Stimulated activated CD4-positive, alpha-beta T cell treated with anti-CD3 and anti-CD28 coated beads, TNF-alpha, amount 100 ng/mL, for 1 hour (primary cell): ENCODE measurements around the gene SEPTIN12.
A peak's percentile ranks its signal among the peaks of the same experiment; 100 is the strongest.

ENCODE experiments used
- DNase-seq, 3 donors: peaks; one replicate each; pipeline ENCODE4 v3.0.0-alpha.2; 2020; ENCODE audit warnings: low read depth in 3 of 3, low spot score in 1 of 3

The SEPTIN12 gene

DNA sequence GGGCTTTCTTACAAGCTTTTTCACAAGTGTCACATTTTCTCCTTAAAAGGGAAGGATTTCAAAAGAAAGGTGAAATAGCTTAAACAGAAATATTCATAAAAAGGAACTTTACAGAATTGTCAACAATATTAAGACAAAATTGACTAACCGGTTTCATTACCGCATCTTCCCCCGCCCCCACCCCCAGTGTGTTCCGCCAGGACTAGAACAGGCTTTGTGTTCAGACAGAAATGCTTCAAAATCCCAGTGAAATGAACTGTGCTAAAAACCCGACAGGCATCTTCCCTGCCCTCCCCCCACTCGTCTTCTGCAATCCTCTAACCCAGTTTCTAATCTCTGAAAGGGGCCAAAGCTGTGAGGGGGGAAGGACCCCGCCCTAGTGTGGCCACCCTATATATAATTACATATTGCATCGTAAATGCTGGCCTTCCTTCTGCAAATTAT lies 15.3 kb upstream of the SEPTIN12 start:
- no peak for DNase-seq

DNA sequence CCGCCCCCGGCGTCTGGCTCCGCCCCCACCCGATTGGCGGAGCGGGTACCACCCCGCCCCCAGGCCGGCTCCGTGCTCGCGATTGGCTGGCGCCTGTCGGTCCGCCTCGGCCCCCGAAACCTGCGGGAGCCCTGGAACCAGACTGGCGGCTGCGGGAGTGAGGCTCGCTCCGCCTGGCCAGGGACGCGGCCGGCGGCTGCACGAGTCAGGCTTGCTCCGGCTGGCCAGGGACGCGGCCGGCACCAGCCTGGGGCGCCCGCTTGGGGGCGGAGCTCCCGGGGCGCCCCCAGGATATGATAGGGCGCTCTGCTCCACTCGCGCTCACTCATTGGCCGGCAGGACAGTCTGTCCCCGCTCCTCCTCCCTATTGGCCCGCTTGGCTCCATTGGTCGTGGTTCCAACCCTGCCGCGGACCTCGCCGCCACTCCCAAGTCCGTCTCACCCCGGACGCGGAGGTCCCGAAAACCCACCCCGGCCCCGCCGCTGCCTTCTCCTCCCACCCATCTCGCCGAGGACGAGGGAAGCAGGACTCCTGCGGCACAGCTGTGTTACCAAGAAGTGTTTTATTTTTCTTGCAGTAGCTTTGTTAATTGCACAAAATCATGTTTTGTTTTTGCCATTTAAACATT lies 14.6 kb upstream of the SEPTIN12 start:
- DNase-seq: peak; percentile 56 to 84 (median 61)

DNA sequence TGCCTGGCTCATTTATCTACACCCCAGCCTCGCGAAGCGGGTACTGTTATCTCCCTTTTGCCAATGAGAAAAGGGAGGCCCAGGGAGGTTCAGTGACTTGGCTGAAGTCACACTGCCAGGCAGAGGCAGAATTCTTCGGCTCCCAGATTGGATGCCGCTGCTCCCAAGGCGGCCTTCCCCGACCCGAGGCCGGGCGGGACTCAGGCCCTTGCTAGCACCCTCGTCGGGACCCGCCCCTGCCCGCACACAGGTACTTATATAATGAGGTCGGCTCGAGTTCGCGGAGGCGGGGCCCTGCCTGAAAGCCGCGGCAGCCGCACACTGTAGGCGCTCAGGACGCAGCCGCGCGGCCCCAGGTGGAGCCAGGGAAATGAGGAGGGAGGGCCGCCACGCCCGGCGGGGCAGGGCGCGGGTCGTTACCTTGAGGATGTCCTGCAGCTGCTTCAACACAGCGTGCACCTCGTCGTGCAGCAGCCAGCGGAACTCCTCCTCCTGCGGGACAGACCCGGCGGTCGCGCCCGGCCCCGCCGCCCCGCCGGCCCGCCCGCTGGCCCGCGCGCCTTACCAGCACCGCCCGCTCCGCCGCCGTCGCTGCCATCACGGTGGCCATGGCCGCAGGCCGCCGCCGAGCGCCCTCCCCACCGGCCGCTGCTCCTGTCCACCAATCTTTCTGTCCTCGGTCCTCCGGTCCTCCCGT lies 14.0 kb upstream of the SEPTIN12 start, which contains the start of gene ROGDI:
ROGDI (minus strand) TSS at position 672 of the 697 bp plus-strand sequence; CDS start at position 610, 62 bp downstream.
- DNase-seq: peak; percentile 56 to 61 (median 60)

DNA sequence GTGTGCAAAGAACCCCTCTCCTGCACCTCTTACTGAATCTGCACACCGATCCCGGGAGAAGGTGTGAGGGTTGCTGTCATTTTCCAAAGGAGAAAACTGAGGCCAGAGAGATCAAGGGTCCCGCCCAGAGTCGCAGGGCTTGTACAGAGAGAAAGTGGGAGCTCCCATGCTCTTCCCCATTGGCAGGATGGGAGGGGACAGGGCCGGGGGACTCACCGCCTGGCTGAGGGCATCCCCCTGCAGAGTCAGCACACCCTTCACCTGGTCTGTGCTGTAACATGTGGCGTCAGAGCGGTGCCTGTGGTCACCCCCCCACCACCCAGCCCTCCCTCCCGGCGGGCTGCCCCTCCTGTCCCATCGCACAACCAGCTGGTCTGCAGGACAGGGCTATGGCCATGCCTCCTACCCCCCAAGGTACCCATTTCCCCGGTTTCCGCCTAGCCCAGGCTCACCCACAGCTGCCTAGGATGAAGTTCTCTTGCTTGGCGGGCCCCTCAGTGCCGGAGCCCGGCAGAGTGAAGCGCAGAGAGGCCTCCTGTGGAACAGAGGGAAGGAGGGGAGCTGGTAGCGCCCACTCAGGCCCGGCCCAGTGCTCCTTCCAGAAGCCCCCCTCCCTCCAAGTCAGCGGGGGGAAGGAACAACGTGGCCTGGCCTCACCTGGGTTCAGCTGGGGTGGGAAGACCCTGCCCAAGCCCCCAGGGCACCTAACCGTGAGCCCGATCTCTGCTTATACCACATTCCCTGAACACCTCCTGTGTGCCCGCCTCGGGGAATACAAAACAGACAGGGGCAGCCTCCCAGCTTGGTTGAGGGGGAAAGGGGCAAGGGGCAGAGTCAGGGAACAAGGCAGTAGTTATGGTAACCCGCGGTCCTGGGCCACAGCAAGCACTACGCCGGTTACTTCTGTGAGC lies 13.2 kb upstream of the SEPTIN12 start:
- DNase-seq: no peak

DNA sequence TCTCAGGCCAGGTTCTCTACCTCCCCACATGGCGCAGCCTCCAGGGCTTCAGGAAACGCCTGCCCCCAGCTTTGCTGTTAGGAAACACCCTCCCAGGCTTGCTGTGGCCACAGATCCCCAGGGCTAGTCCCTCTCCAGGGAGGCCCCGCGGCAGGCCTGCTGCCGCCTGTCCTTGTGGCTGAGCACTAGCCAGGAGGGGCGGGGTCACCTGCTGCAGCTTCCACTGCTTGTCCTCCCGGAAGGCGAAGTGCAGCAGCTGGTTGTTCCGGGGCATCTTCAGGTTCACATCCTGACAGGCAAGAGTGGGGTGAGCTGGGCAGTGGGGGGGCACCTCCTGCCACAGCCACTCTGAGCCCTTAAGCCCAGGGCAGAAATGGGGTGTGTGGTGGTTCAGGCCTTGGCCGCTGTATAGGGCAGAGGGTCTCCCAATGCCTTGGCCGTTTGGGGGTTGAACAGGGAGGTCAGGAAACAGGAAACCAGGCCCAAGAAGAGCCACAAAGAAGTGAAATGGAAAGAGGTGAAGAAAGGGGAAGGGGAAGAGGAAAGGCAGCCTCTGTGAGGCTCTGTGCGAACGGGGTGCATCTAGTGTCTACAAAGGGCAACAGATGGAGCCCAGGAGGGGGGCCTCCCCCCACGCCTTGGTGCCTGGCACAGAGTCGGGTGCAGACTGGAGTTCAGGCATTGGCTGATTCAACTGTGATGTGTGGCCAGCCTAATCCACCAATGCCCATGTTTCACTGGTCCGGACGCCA lies 12.3 kb upstream of the SEPTIN12 start:
- DNase-seq: no peak

DNA sequence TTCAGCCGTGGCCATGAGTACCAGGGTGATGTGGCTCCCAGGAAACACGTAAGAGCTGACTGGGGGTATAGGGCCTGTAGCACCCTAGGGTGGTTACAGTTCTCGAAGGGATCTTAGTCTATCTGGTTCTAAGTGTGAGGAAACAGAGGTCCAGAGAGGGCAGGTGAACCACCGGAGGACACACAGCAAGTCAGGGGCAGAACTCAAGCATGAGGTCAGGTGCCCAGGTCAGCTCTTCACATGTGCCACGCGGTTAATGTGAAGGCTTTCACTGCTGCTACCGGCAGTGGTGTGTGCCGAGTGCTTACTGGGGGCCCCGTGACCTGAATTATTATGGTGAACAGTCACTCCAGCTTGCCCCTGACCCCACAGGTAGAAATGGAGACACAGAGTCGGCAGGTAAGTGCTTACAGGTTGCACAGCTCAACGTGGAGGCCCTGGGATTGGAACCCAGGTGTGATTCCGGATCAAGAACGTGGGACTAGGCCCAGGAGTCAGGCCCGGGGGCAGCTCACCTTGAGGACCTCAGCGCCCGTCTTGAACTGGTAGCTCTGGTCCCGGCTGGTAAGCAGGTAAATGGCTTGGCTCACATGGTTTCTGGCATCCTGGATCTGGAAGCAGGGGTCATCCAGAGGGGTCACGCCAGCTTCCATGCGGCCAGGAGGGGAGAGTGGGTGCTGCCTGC lies 11.2 kb upstream of the SEPTIN12 start:
- DNase-seq: no peak

DNA sequence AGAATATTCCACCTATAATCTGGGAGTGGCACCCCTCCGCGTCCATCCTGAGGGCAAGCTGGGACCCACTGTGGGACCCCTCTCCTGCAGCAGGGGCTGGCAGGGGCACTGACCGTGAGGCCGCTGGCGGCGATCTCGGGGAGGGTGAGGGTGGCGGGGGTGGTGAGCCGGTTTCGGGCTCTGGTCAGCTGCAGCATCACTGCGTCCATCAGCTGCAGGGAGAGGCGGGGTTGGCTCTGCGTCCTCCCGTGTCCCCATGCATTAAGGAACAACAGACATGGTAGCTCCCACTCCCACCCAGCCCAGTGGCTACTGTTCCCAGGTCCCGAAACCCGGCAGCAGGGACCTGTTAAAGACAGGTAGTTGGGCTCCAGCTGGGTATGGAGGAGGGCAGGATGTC lies 10.3 kb upstream of the SEPTIN12 start:
- DNase-seq: no peak

DNA sequence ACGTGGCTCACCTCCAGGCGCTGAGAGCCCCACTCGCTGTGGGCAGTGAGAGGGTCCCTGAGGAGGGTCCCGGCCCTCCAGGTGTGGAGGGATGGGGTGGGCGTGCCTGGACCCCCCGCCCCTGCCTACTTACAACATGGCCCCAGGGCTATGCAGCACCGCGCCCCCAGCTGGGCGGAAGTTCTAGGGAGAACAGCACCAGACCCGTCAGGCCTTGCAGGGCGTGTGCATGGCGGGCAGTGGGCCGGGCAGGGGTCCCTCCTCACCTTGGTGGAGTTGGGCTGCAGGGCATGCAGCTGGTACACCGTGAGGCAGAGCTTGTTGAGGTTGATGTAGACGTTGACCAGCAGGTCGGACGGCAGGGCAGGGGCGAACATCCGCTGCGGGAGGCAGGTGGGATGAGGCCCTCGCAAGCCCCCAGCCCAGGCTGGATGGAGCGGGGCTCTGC lies 9.7 kb upstream of the SEPTIN12 start:
- DNase-seq: no peak

DNA sequence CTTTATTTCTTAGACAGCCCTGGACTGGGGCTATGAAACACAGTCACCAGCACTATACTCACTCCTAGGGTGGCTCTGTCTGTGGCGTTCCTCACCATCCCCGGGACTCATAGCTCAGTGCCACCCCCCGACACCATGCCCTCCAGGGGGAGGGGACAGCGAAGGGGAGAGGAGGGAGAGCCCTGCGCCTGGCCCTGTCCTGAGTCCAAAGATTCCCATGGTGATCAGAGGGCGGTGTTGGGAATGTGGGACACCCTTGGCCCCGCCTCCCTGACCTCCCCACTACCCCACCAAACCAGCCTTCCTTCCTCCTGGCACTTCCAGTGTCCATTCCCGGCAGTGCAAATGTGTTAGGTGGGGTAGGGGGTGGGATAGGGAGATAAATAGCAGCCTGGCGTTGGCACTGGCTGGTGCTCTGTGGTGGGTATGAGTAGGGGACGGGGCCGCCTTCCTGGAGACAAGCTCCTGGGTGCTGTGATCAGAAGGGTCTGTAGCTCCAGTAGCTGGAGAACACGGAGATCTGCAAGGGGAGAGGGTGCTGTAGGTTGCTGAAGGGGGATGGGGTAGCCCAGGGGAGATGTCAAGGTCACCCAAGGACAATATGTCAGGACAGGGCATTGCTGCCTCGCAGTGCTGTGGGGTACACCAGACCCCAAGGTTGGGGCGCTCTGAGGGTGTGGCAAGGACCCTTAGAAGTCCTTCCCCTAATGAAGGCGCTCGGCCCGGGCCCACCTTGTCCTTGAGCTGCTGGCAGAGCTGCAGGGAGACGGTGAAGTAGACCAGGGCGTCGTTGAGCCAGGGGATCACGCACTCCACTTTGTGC lies 9.0 kb upstream of the SEPTIN12 start:
- no peak for DNase-seq

DNA sequence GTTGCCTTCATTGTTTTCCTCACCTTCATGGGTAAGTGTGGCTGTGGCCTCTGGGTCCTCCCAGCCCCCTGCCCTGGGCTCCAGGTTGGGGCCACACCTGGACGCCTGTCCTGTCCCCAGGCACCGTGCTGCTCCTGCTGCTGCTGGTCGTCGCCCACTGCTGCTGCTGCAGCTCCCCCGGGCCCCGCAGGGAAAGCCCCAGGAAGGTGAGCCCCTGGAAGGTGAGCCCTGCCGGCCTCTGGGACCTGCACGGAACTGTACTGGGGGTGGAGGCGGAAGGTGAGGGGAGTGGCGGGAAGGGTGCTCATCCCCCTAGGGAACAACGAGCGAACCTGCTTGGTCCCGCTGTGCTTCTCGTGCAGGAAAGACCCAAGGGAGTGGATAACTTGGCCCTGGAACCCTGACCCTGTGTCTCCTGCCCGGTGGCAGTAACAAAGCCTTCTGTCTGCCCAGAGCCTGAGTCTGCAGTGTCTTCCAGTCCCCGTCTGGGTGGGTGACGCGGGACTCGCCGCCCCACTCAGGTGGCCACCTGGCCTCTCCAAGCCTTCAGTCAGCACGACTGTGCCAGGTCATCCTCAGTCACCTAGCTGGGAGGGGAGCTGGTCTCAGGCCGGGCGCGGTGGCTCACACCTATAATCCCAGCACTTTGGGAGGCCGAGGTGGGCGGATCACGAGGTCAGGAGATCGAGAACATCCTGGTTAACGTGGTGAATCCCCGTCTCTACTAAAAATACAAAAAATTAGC lies 7.9 kb upstream of the SEPTIN12 start:
- DNase-seq: no peak

DNA sequence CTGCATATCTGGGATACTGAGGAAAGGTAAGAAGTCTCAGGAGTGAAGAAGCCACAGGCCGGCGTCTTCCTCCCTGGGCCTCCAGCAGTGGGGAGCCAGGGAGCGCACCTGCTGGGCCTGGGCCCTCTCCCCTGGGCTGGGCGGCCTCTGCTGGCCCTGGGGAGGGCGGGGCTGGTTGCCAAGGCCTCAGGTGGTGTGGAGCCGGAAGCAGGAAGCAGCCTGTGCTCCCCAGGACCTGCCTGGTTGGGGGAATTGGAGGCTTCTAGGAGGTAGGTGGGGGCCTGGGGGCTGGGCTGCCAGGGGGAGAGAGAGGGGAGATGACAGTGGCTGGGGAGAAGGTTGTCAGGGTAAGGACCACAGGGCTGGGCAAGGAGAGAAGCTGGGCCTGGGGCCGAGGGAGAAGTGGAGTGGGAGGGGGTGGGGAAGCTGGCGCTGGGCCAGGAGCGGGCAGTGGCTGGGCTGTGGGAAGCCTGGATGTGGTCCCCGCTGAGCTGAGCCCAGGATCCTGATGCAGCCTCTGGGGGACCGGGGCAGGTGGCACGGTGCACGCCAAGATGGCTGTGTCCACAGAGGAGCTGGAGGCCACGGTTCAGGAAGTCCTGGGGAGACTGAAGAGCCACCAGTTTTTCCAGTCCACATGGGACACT lies 7.2 kb upstream of the SEPTIN12 start, which contains the start of gene SMIM22:
SMIM22 (plus strand) TSS at position 189 of the 647 bp plus-strand sequence; CDS start at position 555, 366 bp downstream.
- DNase-seq: no peak

DNA sequence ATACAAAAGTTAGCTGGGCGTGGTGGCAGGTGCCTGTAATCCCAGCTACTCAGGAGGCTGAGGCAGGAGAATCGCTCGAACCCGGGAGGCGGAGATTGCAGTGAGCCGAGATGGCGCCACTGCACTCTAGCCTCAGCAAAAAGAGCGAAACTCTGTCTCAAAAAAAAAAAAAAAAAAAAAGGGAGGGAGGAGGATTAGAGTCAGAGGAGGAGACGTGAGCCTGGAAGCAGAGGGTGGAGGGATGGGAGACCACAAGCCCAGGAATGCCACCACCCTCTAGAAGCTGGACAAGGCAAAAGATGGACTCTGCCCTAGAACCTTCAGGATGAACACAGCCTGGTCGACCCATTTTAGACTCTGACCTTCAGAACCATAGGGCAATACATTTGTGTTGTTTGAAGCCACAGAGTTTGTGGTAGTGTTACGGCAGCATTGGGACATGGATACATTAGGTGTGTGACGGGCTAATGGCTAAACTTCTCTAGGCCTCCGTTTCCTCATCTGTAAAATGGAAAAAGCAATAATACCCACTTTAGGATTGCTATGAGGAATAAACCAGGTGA lies 4.9 kb upstream of the SEPTIN12 start:
- no peak for DNase-seq

DNA sequence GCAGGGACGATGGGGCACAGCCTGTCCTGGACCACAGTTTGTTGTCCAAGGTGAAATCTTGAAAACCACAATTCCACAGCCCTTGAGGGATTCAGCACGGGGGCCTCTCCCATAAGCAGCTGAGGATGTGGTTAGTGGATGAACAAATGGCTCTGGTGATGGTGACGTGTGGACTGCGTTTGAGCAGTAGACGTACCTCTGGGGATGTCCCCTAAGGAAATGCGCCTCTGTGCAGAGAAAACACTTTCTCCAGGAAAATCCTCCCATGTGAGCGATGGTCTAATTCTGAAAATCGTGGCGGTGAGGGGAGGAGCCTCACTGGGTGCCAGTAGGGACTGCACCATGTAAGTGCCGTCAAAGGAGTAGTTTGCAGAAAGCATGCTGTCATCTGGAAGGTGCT lies 2.7 kb upstream of the SEPTIN12 start:
- DNase-seq: no peak

DNA sequence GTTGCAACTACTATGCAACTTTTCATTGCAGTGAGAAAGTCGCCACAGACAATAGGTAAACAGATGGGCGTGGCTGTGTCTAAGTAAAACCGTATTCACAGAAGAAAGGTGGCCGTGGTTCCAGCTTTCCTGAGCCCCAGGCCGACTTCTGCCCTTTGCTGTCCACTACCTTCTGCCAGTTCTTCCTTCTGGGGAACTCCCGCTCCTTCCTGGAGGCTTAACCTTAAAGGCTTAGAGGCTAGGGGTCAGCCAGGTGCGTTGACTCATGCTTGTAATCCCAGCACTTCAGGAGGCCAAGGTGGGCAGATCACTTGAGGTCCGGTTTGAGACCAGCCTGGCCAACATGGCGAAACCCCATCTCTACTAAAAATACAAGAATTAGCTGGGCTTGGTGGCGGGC lies 2.1 kb upstream of the SEPTIN12 start:
- no peak for DNase-seq

DNA sequence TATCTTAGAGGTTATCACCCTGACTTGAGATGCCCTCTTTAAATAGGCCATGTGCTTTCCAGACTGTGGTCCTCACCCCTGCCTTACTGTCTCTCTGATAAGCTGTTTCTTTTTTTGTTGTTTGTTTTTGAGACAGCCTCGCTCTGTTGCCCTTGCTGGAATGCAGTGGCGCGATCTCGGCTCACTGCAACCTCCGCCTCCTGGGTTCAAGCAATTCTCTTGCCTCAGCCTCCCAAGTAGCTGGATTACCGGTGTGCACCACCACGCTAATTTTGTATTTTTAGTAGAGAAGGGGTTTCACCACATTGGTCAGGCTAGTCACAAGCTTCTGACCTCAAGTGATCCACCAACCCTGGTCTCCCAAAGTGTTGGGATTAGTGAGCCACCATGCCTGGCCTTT lies 765 bp upstream of the SEPTIN12 start:
- DNase-seq: no peak

DNA sequence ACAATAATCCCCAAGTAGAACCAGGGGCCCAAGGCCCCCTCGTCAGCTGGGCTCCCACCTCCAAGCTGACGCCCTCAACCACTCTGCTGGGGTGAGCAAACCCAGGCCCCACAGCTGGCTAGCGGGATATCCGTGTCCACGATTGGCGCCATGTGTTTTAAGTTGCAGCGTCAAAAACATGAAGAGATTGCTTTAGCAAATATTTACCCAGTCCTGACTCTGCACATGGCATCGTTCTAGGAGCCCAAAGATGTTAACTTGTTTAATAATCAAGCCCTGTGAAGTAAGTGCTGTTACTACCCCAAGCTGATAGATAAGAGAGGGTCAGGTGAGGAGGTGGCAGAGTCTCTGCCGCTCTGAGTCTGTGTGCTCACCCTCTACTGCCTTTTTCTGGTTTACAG lies 344 bp upstream of the SEPTIN12 start:
- DNase-seq: no peak

DNA sequence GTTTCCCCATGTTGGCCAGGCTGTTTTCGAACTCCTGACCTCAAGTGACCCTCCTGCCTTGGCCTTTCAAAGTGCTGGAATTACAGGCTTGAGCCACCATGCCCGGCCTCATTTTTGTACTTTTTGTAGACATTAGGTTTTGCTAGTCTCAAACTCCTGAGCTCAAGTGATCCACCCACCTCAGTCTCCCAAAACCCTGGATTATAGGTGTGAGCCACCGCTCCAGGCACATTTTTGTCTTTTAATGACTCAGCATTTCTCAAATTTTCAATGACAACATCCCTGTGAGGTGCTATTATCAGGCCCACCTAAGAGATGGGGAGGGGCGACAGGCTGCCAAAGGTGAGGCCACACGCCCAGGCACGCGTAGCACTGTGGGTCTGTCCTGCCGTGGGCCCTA lies 1.1 kb downstream of the SEPTIN12 start:
- no peak for DNase-seq
